ENCODE data around the gene RASSF9.

The RASSF9 gene

DNA sequence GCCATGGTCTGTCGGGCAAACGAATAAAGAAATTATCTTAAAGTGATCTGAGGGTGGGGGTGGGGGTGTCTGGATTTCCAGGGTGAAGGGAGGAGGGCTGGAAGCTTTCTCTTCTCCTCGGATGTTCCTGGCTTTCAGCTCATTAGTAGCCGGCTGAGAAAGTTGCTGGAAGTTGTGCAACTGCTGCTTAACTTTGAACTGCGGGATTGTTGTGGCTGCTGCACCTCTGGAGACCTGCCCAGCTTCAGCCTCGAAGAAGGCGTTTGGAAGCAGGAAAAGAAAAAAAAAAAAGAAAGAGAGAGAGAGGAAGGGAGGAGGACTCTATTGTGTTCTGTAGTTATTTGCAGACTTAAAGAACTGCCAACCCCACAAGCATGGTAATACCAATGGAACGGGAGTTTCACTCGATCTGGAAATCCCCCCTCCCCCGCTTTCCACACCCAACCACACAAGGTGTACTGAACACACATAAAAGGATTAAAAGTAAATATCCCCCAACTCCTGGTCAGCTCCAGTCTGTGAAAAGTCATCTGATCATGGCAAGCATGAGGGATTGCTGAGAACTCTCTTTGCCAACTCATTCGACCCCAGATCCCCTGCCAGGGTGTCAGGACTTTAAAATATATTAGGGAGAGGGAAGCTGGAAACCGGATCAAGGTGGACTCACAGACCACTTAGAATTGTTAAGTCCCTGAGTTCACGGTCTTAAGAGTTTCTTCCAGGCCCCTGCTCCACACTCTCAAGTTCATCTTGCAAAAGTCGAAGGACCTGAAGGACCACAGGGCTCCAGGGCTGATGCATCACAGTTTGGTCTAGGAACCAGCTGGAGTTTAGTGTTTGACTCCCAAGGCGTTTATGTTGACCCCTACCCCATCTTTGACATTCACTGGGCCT lies at the start of gene RASSF9:
Gene RASSF9 (minus strand): TSS at position 213 of the 894 bp plus-strand sequence. CDS start 208 bp downstream, at position 5.
- DNase-seq: no peak

DNA sequence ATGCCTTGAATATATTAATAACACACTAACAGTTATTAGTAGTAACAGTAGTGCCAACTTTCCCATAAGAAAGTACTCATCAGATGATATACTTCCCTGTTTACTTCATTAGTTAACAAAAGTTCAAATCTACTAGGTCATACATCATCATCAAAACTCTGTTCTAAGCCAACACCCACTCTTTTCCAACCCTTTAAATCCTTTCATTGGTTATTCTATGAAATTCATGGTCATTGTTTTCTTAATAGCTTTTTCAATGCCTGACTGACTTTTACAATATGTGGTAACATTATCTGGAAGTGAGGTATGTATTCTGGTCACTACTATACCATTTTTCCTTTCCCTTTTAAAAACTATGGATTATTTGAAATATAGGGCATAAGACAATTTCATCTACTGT lies 47.6 kb upstream of the RASSF9 start:
- no peak for DNase-seq

DNA sequence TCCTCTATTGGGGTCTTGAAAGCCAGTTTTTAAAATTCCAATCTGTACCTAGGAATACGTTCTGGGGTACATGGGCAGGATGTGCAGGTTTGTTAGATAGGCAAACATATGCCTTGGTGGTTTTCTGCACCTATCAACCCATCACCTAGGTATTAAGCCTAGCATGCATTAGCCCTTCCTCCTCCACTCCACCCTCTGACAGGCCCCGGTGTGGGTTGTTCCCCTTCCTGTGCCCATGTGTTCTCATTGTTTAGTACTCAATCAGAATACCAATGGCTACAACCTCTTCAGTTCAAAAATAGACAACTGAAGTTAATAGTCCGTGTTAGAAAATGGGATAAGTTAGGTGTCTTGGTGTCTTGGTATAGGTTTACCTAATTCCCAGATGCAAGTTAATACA lies 41.2 kb upstream of the RASSF9 start:
- DNase-seq: no peak

DNA sequence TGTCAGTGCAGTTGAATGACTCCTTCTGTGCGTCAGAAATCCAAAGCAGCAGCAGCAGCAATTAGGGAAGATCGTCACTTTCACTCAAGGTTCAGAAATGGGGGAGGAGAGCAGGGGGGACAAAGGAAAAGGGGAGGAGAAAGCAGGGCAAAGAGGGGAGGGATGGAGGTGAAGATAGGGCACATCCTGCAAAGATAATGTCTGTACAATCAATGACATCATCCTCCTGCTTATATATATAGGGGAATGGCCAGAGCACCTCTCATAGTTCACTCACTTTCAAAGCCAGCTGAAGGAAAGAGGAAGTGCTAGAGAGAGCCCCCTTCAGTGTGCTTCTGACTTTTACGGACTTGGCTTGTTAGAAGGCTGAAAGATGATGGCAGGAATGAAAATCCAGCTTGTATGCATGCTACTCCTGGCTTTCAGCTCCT lies 37.8 kb upstream of the RASSF9 start, which contains the start of gene NTS:
Gene NTS (plus strand): TSS at position 265 of the 431 bp plus-strand sequence. CDS start 109 bp downstream, at position 374.
- DNase-seq: no peak

DNA sequence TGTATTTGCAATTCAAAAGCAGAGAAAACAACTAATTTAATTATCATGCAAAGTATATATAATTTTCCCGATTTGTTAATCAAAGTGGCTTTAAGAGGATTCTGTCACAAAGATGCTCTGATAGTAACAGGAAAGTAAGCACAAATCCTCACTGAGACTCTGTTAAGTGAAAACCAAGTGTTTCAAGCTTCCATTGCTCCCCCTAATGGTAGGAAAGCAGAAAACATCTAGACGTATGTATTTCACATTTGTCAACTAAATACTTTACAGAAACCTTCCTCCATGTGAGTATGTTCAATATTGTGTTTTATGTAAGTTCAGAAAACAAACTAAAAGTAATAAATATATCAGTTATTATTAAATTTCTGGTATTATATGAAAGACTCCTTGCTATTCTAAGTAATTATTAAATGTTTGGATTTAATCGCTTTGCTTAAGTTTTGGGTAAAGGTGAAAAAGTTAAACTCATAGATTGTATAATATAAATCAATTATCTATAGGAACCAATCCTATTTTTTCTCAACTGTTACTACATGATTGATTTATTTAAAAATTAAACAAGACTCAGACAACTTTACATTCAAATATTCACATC lies 36.4 kb upstream of the RASSF9 start:
- no peak for DNase-seq

DNA sequence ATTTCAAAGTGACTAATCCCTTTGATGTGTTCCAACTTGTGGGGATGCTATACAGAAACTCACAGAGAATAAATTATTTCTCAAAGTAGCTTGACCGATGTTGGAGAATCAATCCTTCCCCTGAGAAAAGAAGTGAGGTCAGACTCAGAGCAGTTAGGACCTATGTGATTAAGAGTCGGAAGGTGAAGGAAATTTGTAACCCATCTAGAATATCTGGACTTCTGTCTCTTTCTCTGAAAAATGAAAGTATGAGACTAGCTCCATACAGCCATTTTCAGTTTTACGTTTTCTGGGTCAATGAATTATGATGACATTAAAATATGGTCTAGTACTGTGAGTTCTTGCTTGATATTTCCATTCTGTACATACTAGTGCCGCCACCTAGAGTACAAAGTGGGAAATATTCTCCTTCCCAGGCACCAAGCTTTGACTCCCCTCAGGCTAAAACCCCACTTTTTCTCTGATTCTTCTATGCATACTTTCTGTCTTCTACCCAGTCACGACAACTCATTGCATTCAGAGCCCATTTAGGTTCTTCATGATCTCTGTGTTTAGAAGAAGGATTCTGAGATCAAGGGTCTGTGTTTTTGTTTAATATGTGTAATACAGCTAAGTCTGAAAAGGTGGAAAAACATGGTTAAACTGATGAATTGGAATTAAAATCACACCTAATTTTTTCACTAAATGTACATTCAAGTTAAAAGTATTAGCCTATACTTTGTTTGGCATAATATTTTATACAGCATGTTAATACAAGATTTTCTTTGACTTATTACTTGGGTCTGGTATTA lies 31.0 kb upstream of the RASSF9 start:
- DNase-seq: no peak

DNA sequence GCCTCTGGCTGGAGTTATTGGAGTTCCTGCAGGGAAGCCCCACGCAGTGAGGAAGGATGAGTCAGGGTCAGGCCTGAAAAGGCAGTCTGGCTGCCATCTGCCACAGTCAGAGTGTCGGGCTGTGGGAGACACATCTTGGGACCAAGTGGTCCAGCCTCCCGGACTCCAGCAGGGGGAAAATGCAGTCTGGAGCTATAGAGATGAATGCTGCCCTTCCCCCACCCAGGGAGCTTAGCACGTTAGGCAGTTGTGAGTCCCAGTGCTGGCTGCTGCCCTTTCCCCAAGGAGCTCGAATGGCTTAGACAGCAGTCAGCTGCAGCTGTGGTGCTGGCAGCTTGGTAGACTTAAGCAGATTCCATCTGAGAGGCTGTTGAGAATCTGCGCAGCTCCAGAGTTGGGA lies 29.7 kb upstream of the RASSF9 start:
- DNase-seq: no peak

DNA sequence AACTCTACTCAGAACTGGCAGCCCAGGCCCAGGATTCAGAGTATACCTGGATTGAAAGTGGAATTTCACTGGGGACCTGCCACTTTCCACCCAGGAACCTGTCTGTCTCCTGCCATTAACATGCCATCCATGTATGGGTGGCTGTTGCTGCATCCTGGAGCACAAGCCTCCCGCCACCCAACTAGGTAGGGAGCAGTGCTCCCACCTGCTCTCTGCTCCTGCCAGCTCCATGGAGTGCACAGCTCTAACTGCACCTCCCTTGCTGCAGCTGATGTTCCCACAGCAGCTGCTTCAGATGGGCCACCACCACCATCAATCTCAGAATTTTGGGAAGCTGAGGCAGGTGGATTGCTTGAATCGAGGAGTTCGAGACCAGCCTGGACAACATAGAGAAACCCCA lies 20.8 kb upstream of the RASSF9 start:
- no peak for DNase-seq

DNA sequence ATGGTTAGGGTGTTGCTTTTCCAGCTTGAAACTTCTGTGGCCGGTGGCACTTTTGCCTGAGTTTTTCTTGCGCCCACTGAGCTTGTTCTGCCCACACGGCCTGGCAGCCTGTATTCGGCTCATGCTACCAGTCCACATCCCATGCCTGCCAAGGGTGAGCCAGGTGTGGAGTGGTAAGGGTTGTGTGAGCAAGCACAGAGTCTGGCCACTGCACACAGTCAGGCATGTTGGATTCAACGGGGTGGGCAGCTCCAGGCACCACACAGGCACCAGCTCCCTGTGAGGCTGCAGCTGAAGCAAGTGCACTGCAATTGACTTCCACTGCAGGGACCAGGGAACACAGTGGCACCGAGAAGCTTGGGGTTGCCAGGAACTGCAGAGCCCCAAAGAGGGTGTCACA lies 19.1 kb upstream of the RASSF9 start:
- DNase-seq: no peak

DNA sequence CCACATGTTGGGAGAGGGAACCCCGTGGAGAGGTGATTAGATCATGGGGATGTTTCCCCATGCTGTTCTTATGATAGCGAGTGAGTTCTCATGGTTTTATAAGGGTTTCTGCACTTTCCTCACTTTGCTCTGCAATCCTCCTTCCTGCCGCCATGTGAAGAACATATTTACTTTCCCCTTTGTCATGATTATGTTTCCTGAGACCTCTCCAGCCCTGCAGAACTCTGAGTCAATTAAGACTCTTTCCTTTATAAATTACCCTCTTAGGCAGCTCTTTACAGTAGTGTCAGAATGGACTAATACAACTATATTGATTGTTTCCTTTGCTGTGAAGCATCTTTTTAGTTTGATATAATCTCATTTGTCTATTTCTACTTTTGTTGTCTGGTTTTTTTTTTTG lies 13.1 kb upstream of the RASSF9 start:
- DNase-seq: no peak

DNA sequence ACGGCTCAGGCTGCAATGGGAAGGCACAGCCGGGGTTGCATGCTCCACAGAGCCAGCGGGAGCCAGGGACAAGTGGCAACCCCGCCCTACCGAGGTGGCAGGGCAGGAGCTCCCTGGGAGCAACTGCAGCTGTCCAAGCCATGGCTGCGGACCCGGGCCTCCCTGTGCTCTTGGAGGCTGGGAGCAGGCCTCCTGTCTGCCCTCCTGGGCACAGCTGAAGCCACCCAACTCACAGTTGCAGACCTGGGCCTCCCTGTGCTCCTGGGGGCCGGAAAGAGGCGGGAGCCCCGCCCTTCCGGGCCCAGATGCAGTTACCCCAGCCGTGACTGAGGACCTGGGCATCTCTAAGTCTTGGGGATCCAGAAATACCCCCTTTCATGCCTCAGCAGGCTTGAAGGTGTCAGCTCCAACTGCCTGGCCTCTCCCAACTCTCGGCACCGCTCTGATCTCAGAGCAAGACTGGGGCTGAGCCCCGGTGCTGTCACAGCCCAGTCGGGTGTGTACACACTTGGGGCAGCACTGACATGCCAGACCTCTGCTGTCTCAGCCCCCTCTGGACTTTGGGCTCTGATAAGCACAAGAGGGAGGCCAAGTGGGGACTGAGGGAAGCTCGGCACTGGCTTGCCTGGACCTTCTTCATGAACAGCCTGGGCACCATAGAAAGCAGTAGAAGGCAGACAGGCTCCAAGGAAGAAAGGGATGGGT lies 7.5 kb upstream of the RASSF9 start:
- no peak for DNase-seq

DNA sequence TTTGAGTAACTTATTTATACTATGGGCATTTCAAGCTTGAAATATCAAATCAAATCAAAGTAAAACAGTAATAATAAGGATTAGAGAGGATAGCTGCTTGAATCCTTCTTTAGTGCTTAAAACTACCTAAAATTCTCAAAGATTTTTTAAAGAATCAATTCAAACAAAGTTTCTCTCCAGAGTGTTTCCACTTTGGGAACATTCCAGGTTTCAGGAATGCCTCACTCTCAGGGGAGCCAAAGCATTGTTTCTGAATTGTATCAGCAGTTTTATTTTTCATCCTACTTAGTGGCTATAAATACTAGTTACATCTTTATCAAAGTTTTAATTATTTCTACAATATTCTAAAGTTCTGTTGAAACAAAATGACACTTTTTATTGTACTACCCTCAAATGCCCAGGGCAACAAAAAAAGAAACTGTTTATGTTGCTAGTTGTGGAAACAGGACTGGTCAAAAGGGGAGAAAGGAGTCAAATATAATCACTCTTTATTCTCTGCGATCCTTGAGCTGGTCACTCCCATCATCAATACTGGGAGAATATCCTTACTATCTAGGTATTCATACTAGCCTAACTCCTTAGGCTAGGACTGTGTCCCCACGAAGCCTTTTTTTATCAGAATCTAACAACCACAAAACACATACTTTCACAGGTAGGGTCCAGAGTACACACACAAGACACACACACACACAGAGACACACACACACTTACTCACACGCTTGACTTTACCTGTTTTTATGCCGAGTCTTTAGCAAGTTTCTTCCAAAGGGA lies 598 bp downstream of the RASSF9 start:
- no peak for DNase-seq

DNA sequence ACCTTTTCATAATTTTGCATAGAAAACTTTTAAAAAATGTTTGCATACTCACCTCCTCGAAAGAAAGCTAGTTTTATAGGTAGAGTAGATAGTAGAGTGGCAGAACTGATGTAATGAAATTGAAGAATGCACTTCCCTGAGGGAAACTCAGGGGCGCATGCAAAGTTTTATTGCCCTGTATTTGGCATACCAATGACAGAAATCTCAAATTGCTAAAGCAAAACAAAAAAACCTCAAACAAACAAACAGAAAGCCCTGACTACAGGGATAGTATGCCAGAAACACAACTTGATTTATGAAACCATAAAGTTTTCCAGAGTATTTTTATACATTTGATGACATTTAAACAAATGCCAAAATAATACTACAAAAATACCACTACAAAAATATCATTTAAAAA lies 1.8 kb downstream of the RASSF9 start:
- DNase-seq: no peak

DNA sequence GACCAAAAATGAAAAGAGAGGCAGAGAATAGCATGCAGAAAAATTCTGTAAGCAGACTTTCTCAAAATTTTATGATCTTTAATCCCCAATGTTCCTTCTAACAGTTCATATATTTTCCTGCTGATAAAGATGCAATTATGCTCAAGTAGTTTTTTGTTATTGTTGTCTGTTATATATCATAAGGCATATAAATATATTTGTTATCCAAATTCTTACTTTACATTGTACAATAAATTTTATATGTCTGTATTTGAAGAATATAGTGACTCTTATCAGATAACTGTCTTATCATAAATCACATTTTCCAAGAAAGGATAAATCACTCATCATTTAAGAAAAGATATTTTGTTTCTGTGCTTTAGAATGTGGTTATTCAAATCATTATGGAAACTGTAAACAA lies 2.6 kb downstream of the RASSF9 start:
- no peak for DNase-seq

DNA sequence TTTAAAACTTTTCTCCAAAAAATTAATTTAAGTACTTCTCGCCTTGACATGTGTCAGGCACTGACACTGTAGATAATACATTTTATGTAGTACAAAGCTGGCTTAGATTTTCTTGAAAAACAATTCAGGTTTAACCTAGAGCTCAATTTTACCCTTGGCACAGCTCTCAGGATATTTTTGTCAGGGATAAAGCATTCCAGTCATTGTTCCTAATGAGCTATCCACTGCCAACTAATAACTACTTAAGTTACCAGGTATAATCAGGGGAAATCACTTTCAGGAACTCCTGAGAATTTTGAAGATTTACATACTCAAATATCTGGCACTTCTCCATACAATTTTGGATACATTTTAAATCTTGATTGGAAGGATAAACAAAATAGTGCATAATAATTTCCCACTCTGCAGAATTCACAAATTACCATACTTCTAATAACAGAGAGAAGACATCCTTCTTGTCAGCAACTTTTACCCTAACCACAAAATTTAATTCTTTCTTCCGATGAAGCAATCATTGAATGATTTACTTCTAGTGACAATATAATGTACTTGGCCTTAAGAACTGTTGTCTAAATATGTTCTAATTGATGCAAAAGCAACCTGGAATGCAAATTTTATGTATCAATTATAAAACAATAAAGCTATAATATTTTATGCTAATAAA lies 4.8 kb downstream of the RASSF9 start:
- no peak for DNase-seq

DNA sequence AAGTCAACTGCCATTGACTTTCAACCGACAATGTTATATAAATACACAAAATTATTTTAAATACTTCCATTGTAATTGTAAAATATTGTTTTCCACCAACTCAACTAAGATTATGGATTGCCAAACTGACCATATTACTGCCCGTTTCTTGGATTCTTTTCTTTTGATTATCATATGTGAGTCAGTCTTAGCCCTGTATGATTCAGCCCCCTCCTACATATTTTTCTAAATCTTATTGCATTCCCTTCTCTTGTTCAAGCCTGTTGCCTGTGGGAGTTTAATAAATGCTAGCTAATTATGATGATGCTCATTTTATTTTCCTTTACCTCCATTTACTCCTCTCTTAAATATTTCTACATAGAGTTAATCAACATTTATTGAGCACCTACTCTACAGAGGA lies 6.8 kb downstream of the RASSF9 start:
- DNase-seq: no peak

DNA sequence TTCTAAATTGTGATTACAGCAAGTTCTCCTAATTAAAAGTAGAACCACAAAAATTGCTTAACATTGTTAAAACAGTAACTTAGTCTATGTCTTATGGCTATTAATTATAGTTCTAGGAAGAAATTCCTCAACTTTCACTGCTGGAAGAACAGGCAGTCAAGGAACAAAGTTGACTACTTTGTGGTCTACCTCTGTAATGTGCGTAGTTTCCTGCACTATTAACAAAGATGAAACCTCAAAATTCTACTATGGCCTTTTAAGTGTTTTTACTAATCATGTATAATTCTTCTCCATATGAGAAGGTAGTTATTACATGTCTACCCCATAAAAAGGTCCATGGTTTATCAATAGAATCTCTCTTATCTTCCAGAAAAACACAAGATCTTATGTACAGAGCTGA lies 7.6 kb downstream of the RASSF9 start:
- no peak for DNase-seq

DNA sequence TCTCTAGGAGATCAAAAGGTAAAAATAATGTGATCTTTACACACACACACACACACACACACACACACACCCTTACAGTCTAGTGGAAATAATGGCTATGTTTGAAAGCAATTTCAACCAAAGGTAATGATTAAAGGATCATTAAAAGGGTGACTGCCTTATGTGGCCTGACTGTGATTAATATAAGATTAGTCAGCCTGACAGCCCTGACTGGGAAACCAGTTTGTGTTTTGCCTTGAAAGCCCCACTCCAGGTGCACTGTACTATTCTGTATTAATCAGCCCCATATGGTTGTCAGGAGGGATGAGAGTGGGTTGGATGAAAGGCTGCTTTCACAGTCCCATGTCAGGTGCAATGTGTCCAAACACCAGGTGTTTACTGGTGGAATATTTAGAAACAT lies 10.5 kb downstream of the RASSF9 start:
- DNase-seq: no peak

DNA sequence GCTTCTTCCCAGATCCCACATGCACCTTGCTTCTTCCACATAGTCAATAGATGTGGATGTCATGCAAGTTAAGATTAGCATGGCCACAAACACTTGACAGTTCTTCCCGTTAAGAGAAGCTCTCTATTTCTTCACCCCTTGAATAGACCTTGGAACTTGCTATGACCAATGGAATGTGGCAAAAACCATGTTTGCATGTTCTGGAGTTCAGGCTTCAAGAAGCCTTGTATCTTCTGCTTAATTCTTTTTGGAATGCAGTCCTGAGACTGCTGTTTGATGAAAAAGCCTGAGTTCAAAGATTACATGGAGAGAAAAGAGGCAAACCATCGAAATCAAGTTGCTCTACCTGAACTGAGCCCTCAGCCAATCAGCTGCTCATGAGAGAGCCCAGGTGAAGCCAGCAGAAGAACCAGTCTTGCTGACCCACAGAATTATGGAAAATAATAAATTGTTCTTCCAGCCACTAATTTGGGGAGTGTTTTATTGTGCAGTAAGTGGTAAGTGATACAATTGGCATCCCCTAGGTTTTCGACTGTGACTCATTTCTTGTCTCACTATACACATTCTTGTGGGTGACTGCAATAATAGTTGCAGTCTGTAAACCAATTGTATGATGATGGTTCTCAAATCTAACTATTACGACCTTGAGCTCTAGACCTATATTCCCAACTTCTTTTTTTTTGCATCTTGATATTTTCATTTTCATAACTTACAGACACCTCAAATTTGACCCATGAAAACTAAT lies 12.6 kb downstream of the RASSF9 start:
- DNase-seq: no peak

DNA sequence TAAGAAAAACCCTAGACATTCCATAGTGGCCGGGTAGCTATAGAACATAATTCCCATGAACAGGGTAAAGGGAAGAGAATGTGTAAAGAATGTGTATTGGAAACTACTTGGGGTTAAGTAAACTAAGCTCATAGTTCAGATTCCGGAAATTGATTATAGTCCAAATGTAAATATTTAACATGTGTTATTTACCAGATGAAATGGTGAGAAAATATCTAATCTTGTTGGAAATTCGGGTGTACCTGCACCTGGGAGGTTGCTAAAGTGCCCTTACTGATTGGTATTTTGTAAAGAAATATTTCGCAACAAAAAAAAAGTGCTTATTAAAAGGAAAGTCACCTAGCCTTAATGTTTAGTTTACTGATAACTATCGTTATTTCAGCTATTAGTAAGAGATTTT lies 14.4 kb downstream of the RASSF9 start:
- no peak for DNase-seq

DNA sequence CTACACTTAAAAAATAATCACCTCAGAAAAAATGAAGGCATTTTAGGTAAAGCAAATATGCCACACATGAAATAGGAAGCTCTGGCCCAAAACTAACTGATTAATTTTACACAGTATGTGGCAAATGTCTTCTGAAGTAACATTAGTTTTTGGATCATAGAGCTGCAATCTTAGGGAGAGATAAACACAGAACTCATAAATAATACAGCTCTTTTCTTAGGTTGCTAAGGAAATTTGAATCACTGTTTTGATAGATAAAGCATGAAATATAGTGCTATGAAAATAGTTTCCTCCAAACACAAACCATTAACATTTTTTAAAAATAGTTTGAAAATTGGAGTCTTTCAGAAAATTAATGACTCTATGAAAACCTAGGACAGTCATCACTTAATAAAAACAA lies 15.0 kb downstream of the RASSF9 start:
- no peak for DNase-seq
